GM12873 (cell line): ENCODE measurements around the gene SNX30.

Experiments
- TF ChIP-seq, protein P1 (sequence below): IDR thresholded peaks from 2 replicates; pipeline ENCODE4 v1.5.1; 2012; ENCODE audit warnings: low read depth, mild to moderate bottlenecking, moderate library complexity, low read length, control low read depth; ENCODE audit not compliant: insufficient read depth; ENCODE audit errors: missing control alignments

SNX30 gene

DNA sequence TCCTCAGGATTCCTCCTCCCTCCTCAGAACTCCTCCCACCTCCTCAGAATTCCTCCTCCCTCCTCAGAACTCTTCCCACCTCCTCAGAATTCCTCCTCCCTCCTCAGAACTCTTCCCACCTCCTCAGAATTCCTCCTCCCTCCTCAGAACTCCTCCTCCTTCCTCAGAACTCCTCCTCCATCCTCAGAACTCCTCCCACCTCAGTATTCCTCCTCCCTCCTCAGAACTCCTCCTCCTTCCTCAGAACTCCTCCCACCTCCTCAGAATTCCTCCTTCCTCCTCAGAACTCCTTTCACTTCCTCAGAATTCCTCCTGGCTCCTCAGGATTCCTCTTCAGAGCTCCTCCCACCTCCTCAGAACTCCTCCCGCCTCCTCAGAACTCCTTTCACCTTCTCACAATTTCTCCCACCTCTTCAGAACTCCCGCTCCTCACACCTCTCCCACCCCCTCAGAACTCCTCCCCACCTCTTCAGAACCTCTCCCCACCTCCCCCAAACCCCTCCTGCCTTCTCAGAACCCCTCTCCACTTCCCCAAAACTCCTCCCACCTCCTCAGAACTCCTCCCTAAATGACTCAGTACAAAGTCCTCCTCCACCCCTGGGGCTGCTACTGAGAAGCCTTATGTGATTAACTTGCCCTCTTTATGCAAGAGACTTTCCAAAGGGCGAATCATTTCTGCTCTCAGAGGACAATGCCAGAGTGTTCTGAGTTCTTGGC is 116.9 kb downstream of the SNX30 start:
- TF ChIP-seq, protein P1, sequence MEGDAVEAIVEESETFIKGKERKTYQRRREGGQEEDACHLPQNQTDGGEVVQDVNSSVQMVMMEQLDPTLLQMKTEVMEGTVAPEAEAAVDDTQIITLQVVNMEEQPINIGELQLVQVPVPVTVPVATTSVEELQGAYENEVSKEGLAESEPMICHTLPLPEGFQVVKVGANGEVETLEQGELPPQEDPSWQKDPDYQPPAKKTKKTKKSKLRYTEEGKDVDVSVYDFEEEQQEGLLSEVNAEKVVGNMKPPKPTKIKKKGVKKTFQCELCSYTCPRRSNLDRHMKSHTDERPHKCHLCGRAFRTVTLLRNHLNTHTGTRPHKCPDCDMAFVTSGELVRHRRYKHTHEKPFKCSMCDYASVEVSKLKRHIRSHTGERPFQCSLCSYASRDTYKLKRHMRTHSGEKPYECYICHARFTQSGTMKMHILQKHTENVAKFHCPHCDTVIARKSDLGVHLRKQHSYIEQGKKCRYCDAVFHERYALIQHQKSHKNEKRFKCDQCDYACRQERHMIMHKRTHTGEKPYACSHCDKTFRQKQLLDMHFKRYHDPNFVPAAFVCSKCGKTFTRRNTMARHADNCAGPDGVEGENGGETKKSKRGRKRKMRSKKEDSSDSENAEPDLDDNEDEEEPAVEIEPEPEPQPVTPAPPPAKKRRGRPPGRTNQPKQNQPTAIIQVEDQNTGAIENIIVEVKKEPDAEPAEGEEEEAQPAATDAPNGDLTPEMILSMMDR: no peak

DNA sequence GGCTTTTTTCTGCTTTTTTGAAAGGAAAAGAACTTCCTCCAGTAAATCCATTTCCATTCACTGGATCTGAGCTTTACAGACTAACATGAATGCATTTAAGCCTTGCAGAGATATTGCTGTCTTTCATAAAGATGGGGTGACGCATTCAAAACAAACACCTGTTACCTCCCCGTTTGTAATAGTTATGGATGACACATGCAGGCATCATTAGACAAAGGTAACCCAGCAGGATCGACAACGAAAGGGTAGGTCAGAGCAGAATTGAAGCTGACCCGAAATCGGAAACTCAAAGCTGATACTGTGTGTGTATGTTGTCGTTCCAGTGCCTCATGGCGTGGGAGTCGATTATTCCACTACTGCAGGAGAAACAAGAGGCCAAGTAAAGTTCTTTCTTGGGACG is 117.9 kb downstream of the SNX30 start:
- TF ChIP-seq, protein P1: no peak

DNA sequence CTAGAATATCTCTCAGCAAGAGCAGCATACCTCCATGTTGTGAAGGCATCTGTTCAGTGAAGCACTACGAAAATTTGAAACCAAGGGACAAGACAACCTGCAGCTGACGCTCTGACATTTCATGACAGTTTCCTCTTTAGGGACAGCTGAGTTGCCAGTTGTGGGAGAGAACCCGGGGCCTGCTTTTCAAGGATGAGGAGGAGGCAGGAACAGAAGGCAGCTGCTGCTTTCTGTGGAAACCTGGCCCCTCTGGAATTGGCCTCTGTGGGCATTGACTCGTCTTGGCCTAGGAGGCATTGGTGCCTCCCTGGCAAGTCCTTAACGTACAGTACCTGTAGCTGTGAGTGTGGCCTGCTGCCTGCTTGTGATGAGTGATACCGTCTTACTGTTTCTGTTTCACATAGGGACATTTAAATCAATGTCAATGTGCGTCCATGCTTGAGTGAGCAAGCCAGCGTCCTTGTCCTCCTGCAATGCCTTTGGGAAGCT is 118.5 kb downstream of the SNX30 start:
- TF ChIP-seq, protein P1: no peak

DNA sequence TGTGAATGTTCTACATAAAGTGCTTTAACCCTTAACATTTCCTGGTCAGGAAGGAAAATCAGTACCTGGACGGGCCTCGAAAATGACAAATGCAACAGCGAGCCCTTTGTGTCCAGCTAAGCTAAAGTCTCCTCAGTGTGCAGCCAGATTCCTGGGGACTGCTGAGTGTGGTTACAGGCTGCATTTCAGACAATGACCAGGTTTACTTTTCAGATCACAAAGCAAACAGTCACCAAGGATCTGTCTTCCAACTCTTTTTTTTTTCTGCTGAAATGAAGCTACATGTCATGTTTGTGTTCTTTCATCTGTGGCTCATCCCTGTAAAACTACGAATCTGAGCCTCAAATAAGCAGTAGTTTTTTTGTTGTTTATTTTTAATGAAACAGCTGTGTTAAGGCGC is 119.4 kb downstream of the SNX30 start:
- TF ChIP-seq, protein P1: no peak

DNA sequence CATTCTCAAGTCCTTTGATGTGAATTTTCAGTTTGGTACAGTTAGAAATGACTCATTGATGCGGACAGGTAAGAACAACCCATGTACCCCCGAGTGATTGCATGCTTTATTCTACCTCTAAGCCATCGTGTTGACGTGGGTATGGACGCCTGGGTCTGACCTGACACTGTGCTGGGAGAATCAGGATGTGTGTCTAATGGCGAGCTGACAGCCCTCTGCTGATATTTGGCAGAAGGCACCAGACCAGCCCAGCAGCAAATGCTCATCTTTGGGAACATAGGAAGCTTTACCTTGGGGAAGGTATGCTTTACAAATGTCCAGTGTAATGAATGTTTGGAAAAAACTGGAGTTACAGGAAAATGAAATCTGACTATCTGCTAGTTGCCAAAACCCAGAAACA is 120.0 kb downstream of the SNX30 start:
- TF ChIP-seq, protein P1: no peak

DNA sequence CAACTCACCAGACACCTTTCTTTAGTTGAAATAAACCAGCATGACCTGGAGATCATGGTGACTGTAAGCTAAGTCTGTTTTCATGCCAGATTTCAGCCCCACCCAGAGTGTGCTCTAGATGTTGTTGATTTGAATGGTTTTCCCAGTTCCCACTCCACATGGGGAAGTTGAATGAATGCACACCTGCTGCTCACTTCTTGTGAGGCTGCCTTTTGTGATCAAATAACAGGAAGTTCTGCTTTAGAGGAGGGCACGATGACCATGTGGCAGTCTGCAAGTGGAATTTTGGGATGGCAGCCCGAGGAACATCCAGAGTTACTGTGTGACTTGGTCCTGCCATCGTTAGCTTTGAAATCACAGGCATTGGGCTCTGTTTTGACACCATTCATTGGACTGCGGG is 121.5 kb downstream of the SNX30 start:
- TF ChIP-seq, protein P1: no peak

DNA sequence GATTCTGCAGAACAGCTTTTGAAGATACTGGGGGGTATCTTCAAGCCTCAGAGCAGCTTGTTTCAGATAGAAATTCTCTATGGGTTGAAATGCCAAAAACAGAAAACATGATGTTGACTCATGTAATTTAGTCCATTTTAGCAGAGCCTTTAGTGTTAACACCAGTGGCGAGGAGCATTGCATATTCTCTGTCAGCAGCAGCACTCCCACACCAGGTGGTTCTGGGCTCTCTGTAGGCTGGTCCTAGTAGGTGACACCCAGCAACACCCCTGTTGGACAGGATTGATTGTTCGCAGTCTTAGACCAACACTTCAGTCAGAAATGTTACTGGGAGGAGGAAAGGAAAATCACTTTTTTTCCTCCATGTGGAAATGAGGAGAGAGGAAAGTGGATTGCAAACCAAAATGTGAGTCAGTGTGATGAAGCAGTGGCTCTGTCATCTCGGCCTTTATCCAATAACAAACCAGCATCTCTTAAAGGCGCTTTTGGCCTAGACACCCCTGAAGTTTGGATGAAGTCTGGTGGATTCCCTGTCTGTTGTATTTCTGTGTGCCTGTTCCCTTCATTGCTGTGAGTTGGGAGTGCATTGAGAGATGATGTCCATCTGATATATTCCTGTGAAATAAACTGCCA is 123.3 kb downstream of the SNX30 start:
- TF ChIP-seq, protein P1: no peak
